Sigmoid colon (tissue), 7 donors: ENCODE data around the gene ISYNA1. TPM values are rescaled to one million over a fixed set of nuclear protein-coding genes. Genes with fewer than 3 reads are reported as not detected.

Experiments used
- DNase-seq: peaks from one replicate; pipeline ENCODE4 v3.0.0-alpha.2; 2019
- H3K27ac ChIP-seq, 4 donors: fragments of 200-600 bp; sonication (generic); one replicate each; pipeline ENCODE4 v1.5.1; 2016 to 2019; ENCODE audit warnings: mild to moderate bottlenecking in 1 of 4
- H3K27me3 ChIP-seq, 3 donors: fragments of 200-600 bp; sonication (generic); one replicate each; pipeline ENCODE4 v1.5.1; 2019; ENCODE audit warnings: mild to moderate bottlenecking in 1 of 3
- H3K36me3 ChIP-seq, 4 donors: fragments of 200-600 bp; sonication (generic); one replicate each; pipeline ENCODE4 v1.5.1; 2016 to 2019
- H3K4me1 ChIP-seq, 4 donors: fragments of 200-600 bp; sonication (generic); one replicate each; pipeline ENCODE4 v1.5.1; 2017 to 2019
- H3K4me3 ChIP-seq, 4 donors: fragments of 200-600 bp; sonication (generic); one replicate each; pipeline ENCODE4 v1.5.1; 2017 to 2019; ENCODE audit warnings: mild to moderate bottlenecking in 2 of 4, moderate library complexity in 1 of 4
- H3K9me3 ChIP-seq, 4 donors: fragments of 200-600 bp in 3 of 4; sonication (generic) in 3 of 4; one replicate each; pipeline versions ENCODE4 v1.5.1 to v1.6.1; 2013 to 2019
- CTCF ChIP-seq, 4 experiments: fragments of 450-650 bp in 3 of 4; fragments of 200-600 bp in 1 of 4; IDR thresholded peaks; one replicate each; pipeline ENCODE4 v1.5.1; 2016 to 2019; ENCODE audit warnings: antibody characterized with exemption in 4 of 4, mild to moderate bottlenecking in 3 of 4, moderate library complexity in 2 of 4
- EP300 ChIP-seq, 4 donors: sonication (generic); formaldehyde crosslinking; IDR thresholded peaks; one replicate each; pipeline ENCODE4 v1.6.1; 2017; ENCODE audit warnings: antibody characterized with exemption in 4 of 4
- POLR2A ChIP-seq, 2 donors: fragments of 450-650 bp; IDR thresholded peaks; one replicate each; pipeline ENCODE4 v1.6.1; 2016; ENCODE audit warnings: antibody characterized with exemption in 2 of 2, mild to moderate bottlenecking in 2 of 2, moderate library complexity in 2 of 2
- POLR2AphosphoS5 ChIP-seq, 4 donors: sonication (generic); formaldehyde crosslinking; IDR thresholded peaks; one replicate each; pipeline ENCODE4 v1.6.1; 2017; ENCODE audit warnings: antibody characterized with exemption in 4 of 4
- WGBS, 2 donors: extraction: QIAGEN DNeasy Blood & Tissue Kit; methylation state at CpG; one replicate each; pipeline ENCODE4 v1.1.7; 2013; 5-methylcytosine and 5-hydroxymethylcytosine counted together
- intact Hi-C: fragments of 100-400 bp; cut with DNase I; formaldehyde crosslinking; loops from one replicate; pipeline ENCODE4 v1.15.1; 2023
- polyA plus RNA-seq, 3 donors: library from polyadenylated mRNA; stranded (reverse); fragments of 200-250 nt; gene quantifications; one replicate each; pipeline ENCODE4 v1.2.3, GENCODE V29; 2013
- total RNA-seq, 4 donors: library from RNA; depleted of rRNA; stranded (reverse); fragments of >200 nt; gene quantifications; one replicate each; pipeline ENCODE4 v1.1.0, GENCODE V29; 2016
- donor health status: healthy with polysubstance abuse.
- donor health status: Bipolar disorder and iron deficiency.
- donor health status: healthy.

Gene ISYNA1
- total and polyA plus RNA-seq, 7 donors, result 3.7 to 18.7 (median 10.2) TPM

DNA sequence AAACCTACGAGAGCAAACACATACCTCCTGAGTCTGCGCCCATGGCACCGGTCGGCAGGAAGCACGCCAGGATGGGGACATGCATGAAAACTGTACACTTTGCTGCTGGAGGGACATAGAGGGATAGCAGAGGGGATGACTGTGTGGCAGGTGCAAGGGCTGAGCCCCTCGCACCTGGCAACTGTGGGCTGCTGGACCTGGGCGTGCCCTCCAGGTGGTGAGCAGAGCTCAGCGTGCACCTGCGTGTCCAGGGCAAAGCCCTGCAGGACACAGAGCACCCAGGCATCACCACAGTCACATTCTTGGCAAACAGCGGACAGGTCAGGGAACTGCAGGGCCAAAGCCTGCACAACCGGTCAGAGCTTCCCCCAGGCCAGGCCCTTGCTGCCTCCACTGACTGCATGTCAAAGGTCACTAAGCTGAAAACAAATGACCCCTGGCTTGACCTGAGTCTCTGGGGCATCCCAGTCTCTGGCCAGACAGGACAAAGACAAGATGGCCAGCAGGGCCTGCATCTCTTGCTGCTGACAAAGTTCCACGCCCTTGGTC lies 9.0 kb upstream of the ISYNA1 start:
- peaks cover 25 to 85% (median 66%) of the 10 kb centered on the region in 4 donors for H3K36me3 ChIP-seq
- TF ChIP-seq CTCF (IDR thresholded peaks at IDR 0.05) (no peak), EP300 (IDR thresholded peaks at IDR 0.05) (no peak), POLR2A (IDR thresholded peaks at IDR 0.05) (no peak), POLR2AphosphoS5 (IDR thresholded peaks at IDR 0.05) (no peak)

GRCh38 chr19:18446145-18446810 lies 8.3 kb upstream of the ISYNA1 start:
- H3K4me1 ChIP-seq, result peaks cover 0 to 8% (median 6%) of the 10 kb centered on the region in 4 donors
- TF ChIP-seq EP300 (IDR thresholded peaks at IDR 0.05) (no peak), POLR2AphosphoS5 (IDR thresholded peaks at IDR 0.05) (no peak)
- H3K27ac ChIP-seq, result no peak overlapping the region
- intact Hi-C loops, result no loop called here
- no peaks in the 10 kb centered on the region for H3K9me3 ChIP-seq
- peaks cover 25 to 80% (median 63%) of the 10 kb centered on the region in 4 donors for H3K36me3 ChIP-seq
- DNase-seq, result no peak
- no peak overlapping the region for H3K4me3 ChIP-seq
- no peaks in the 10 kb centered on the region for H3K27me3 ChIP-seq
- 90 to 91% methylated on average over 34 of the region's 34 CpGs for WGBS, 2 donors

More for the DNA sequence above, 9.0 kb upstream of the ISYNA1 start:
- no peaks in the 10 kb centered on the region for H3K9me3 ChIP-seq
- no peaks in the 10 kb centered on the region for H3K27me3 ChIP-seq
- peaks cover 0 to 12% (median 10%) of the 10 kb centered on the region in 4 donors for H3K4me1 ChIP-seq
- H3K27ac ChIP-seq, result no peak overlapping the region
- DNase-seq, result no peak
- H3K4me3 ChIP-seq, result no peak overlapping the region
- whole genome bisulfite sequencing, 2 donors, result 83 to 87% methylated on average over 12 of the region's 12 CpGs
- intact Hi-C loops, result no loop called here

DNA sequence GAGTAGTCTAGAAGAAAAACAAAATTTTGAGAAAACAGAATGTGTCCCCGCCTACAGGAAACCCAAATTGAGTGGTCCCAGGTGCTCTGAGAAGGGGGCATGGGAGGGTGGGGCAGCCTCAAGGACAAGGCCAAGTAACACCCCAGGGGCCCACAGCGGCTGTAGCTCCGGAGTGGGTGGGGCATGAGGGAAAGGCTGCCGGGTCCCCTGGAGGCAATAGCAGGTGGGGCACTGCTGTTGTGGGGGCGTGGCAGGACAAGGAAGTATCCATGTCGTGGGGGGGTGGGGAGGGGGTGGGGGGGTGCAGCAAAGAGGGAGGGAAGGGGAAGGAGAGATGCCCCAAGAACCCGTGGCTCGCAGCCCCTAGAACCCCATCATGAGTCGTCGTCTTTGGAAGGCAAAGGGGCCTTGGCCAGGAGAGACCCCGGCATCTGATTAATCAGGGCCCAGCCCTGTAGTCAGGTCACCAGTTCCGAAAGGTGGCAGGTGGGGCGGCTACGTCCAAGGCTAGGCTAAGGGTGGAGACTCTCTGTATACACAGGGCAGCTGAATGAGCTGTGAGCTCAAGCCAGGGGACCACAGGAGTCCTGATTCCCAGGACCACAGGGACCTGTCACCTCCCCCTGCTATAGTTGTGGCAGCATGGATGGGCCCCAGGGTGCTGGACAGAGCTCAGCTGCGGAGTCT lies 7.5 kb upstream of the ISYNA1 start:
- Histone ChIP-seq H3K4me3 (no peak overlapping the region), H3K36me3 (peaks cover 22 to 75% (median 58%) of the 10 kb centered on the region in 4 donors), H3K27ac (no peak overlapping the region), H3K9me3 (no peaks in the 10 kb centered on the region), H3K27me3 (no peaks in the 10 kb centered on the region), H3K4me1 (no peaks in the 10 kb centered on the region)
- TF ChIP-seq EP300 (IDR thresholded peaks at IDR 0.05) (no peak), POLR2AphosphoS5 (IDR thresholded peaks at IDR 0.05) (no peak), CTCF (IDR thresholded peaks at IDR 0.05) (no peak), POLR2A (IDR thresholded peaks at IDR 0.05) (no peak)
- intact Hi-C loops, result no loop called here
- DNase-seq, result no peak
- 31 to 74% methylated on average over 15 of the region's 15 CpGs for WGBS, 2 donors

- 94 to 96% methylated on average over 19 of the region's 19 CpGs for WGBS, 2 donors
- TF ChIP-seq CTCF (IDR thresholded peaks at IDR 0.05) (no peak), EP300 (IDR thresholded peaks at IDR 0.05) (no peak), POLR2A (IDR thresholded peaks at IDR 0.05) (no peak), POLR2AphosphoS5 (IDR thresholded peaks at IDR 0.05) (no peak)
- no peaks in the 10 kb centered on the region for H3K9me3 ChIP-seq
- H3K4me3 ChIP-seq, result no peak overlapping the region
- intact Hi-C loops, result no loop called here
- H3K27me3 ChIP-seq, result peaks cover 0 to 2% (median 0%) of the 10 kb centered on the region in 3 donors
- H3K36me3 ChIP-seq, result peaks cover 16 to 66% (median 49%) of the 10 kb centered on the region in 4 donors
- no peak overlapping the region for H3K27ac ChIP-seq
- no peak for DNase-seq
- H3K4me1 ChIP-seq, result no peaks in the 10 kb centered on the region
Observed at GRCh38 chr19:18444513-18444912, 6.6 kb upstream of the ISYNA1 start.

GRCh38 chr19:18443831-18444230 lies 5.9 kb upstream of the ISYNA1 start:
- no peak for DNase-seq
- H3K36me3 ChIP-seq, result peaks cover 16 to 60% (median 45%) of the 10 kb centered on the region in 4 donors
- peaks cover 0 to 8% (median 3%) of the 10 kb centered on the region in 3 donors for H3K27me3 ChIP-seq
- no peak overlapping the region for H3K4me3 ChIP-seq
- WGBS, 2 donors, result 93 to 94% methylated on average over 11 of the region's 11 CpGs
- H3K4me1 ChIP-seq, result peaks cover 0 to 5% (median 3%) of the 10 kb centered on the region in 4 donors
- no peak overlapping the region for H3K27ac ChIP-seq
- TF ChIP-seq POLR2A (IDR thresholded peaks at IDR 0.05) (no peak), CTCF (IDR thresholded peaks at IDR 0.05) (no peak), POLR2AphosphoS5 (IDR thresholded peaks at IDR 0.05) (no peak), EP300 (IDR thresholded peaks at IDR 0.05) (no peak)
- no peaks in the 10 kb centered on the region for H3K9me3 ChIP-seq
- intact Hi-C loops, result no loop called here
